A549 (cell line): ENCODE data around the gene DAGLB. TPM values are rescaled to one million over a fixed set of nuclear protein-coding genes. Genes with fewer than 3 reads are reported as not detected.

ENCODE experiments used
- ATAC-seq, 2 experiments: fragments of 200-7000 bp in 1 of 2; fragments of >200 bp in 1 of 2; cut with Nextera tagmentation in 1 of 2; cut with Tn5 transposase in 1 of 2; 3 replicates each; pipeline versions ENCODE4 v1.8.0 to v1.9.1; 2018 to 2020; ENCODE audit warnings: mild to moderate bottlenecking in 1 of 2, moderate library complexity in 1 of 2
- CTCF ChIA-PET: fragments of 300-600 bp; sonication (Branson Sonifier 250); formaldehyde crosslinking; extraction: SDS; loops from one replicate; lab custom pipeline; 2021; ENCODE audit warnings: antibody characterized with exemption, inconsistent platforms; lab: Yijun Ruan, JAX
- POLR2A ChIA-PET: fragments of 350-600 bp; formaldehyde crosslinking; extraction: SDS; loops from one replicate; lab custom pipeline; 2021; ENCODE audit warnings: antibody characterized with exemption, inconsistent platforms; lab: Yijun Ruan, JAX
- DNase-seq, 2 experiments: peaks; one replicate each; pipeline versions ENCODE4 v3.0.0 to v3.0.0-alpha.2; 2011 to 2016; ENCODE audit warnings: low read depth in 1 of 2, low spot score in 1 of 2
- FAIRE-seq: peaks from 2 replicates; lab custom pipeline; 2011; peaks lifted over from hg19 to GRCh38; lab: Jason Lieb, UNC
- H3K27ac ChIP-seq, 2 experiments: fragments of >200 bp; sonication (Bioruptor Twin); formaldehyde crosslinking; 3 replicates each; pipeline ENCODE4 v1.5.1; 2016 to 2017
- H3K4me1 ChIP-seq: fragments of >200 bp; sonication (Bioruptor Twin); formaldehyde crosslinking; 3 replicates; pipeline ENCODE4 v1.6.1; 2016
- H3K4me2 ChIP-seq: fragments of >200 bp; sonication (Bioruptor Twin); formaldehyde crosslinking; 3 replicates; pipeline ENCODE4 v1.6.1; 2016
- H3K4me3 ChIP-seq: fragments of >200 bp; sonication (Bioruptor Twin); formaldehyde crosslinking; 3 replicates; pipeline ENCODE4 v1.5.1; 2016
- H3K9me3 ChIP-seq: fragments of >200 bp; sonication (Bioruptor Twin); formaldehyde crosslinking; 3 replicates; pipeline ENCODE4 v1.6.1; 2016
- EHF ChIP-seq: fragments of 250-450 bp; sonication (Bioruptor Pico); IDR thresholded peaks from 2 replicates; pipeline ENCODE4 v1.5.0; 2020; ENCODE audit warnings: mild to moderate bottlenecking
- EHMT2 ChIP-seq: fragments of 200-600 bp; sonication (generic); IDR thresholded peaks from 2 replicates; pipeline ENCODE4 v1.6.1; 2016; ENCODE audit warnings: antibody characterized with exemption, low read depth, mild to moderate bottlenecking, moderate library complexity
- FOSB ChIP-seq: fragments of 250-450 bp; sonication (Bioruptor Pico); IDR thresholded peaks from 2 replicates; pipeline ENCODE4 v1.5.0; 2020; ENCODE audit warnings: mild to moderate bottlenecking, moderate library complexity
- FOSL2 ChIP-seq, 2 experiments: fragments of 450-650 bp in 1 of 2; fragments of >200 bp in 1 of 2; sonication (Bioruptor Twin) in 1 of 2; formaldehyde crosslinking; IDR thresholded peaks; 2 replicates each; pipeline versions ENCODE4 v1.5.0 to v1.6.1; 2016 to 2020; ENCODE audit warnings: mild to moderate bottlenecking in 1 of 2, moderate library complexity in 1 of 2
- HOXA7 ChIP-seq: fragments of 250-450 bp; sonication (Bioruptor Pico); IDR thresholded peaks from 2 replicates; pipeline ENCODE4 v1.5.0; 2020; ENCODE audit warnings: mild to moderate bottlenecking, moderate library complexity
- JUN ChIP-seq, 2 experiments: fragments of >200 bp; sonication (Bioruptor Twin); formaldehyde crosslinking; IDR thresholded peaks; 2 replicates in 1 of 2; 3 replicates in 1 of 2; pipeline ENCODE4 v1.6.1; 2016 to 2017
- JUNB ChIP-seq: fragments of >200 bp; sonication (Bioruptor Twin); formaldehyde crosslinking; IDR thresholded peaks from 2 replicates; pipeline ENCODE4 v1.6.1; 2016
- KDM1A ChIP-seq: fragments of 200-600 bp; sonication (generic); IDR thresholded peaks from 2 replicates; pipeline ENCODE4 v1.6.1; 2016; ENCODE audit warnings: low read depth, mild to moderate bottlenecking
- KDM5A ChIP-seq: fragments of 200-600 bp; sonication (generic); IDR thresholded peaks from 2 replicates; pipeline ENCODE4 v1.6.1; 2016; ENCODE audit warnings: antibody characterized with exemption, mild to moderate bottlenecking
- MAFK ChIP-seq: fragments of 450-650 bp; IDR thresholded peaks from 2 replicates; pipeline ENCODE4 v1.6.1; 2014; ENCODE audit not compliant: partially characterized antibody
- MAZ ChIP-seq: fragments of 150-350 bp; IDR thresholded peaks from 2 replicates; pipeline ENCODE4 v1.6.1; 2014; ENCODE audit warnings: antibody characterized with exemption, low read depth, low read length, borderline replicate concordance
- NFE2L2 ChIP-seq: fragments of 150-350 bp; conservative IDR thresholded peaks from 2 replicates; pipeline ENCODE4 v1.6.1; 2014; ENCODE audit warnings: low read length
- NPAS2 ChIP-seq: fragments of 250-450 bp; sonication (Bioruptor Pico); IDR thresholded peaks from 2 replicates; pipeline ENCODE4 v1.8.0; 2022; ENCODE audit warnings: mild to moderate bottlenecking, moderate library complexity, borderline replicate concordance
- NR3C1 ChIP-seq: fragments of >200 bp; sonication (Bioruptor Twin); formaldehyde crosslinking; IDR thresholded peaks from 3 replicates; pipeline ENCODE4 v1.6.1; 2017
- POLR2A ChIP-seq: IDR thresholded peaks from 2 replicates; pipeline ENCODE4 v1.6.1; 2012; ENCODE audit warnings: mild to moderate bottlenecking, low read length
- POLR2AphosphoS2 ChIP-seq: conservative IDR thresholded peaks from 2 replicates; pipeline ENCODE4 v1.6.1; 2012; ENCODE audit warnings: low read length, improper control_type of control experiment, inconsistent platforms
- RAD21 ChIP-seq, 2 experiments: fragments of >200 bp in 1 of 2; sonication (Bioruptor Twin) in 1 of 2; formaldehyde crosslinking in 1 of 2; IDR thresholded peaks in 1 of 2; conservative IDR thresholded peaks in 1 of 2; 2 replicates in 1 of 2; 3 replicates in 1 of 2; pipeline ENCODE4 v1.6.1; 2012 to 2018; ENCODE audit warnings: inconsistent platforms in 1 of 2
- RCOR1 ChIP-seq: fragments of 150-350 bp; IDR thresholded peaks from 2 replicates; pipeline ENCODE4 v1.6.1; 2014; ENCODE audit warnings: antibody characterized with exemption, low read length, low read depth
- SREBF2 ChIP-seq: fragments of 450-650 bp; IDR thresholded peaks from 2 replicates; pipeline ENCODE4 v1.6.1; 2014; ENCODE audit warnings: mild to moderate bottlenecking, moderate library complexity
- TP53 ChIP-seq: fragments of 250-450 bp; sonication (Bioruptor Pico); IDR thresholded peaks from 2 replicates; pipeline ENCODE4 v1.5.0; 2021; ENCODE audit warnings: mild to moderate bottlenecking, moderate library complexity
- ZC3H11A ChIP-seq: fragments of 450-650 bp; IDR thresholded peaks from 2 replicates; pipeline ENCODE4 v1.6.1; 2014; ENCODE audit warnings: antibody characterized with exemption, mild to moderate bottlenecking
- ZFP36 ChIP-seq: fragments of 450-650 bp; IDR thresholded peaks from 2 replicates; pipeline ENCODE4 v1.6.1; 2014; ENCODE audit warnings: borderline replicate concordance; ENCODE audit not compliant: partially characterized antibody
- WGBS: methylation state at CpG from one replicate; pipeline ENCODE4 v1.1.6; 2017; ENCODE audit errors: missing lambda C conversion rate; 5-methylcytosine and 5-hydroxymethylcytosine counted together
- polyA plus RNA-seq, 4 experiments: library from polyadenylated mRNA; depleted of rRNA in 3 of 4; stranded (reverse); fragments of >200 nt; fragmentation: RNase III in 1 of 4; extraction: RNeasy Plus Mini Kit Qiagen cat#74134 plus additional on column Dnase treatment in 1 of 4; gene quantifications; 2 replicates in 3 of 4; 3 replicates in 1 of 4; pipeline ENCODE4 v1.2.3, GENCODE V29; 2011 to 2017
- TF ChIP-seq, protein P1 (sequence below): fragments of >200 bp; sonication (Bioruptor Twin); formaldehyde crosslinking; IDR thresholded peaks from 3 replicates; pipeline ENCODE4 v1.6.1; 2016
- TF ChIP-seq, protein P2 (sequence below): fragments of 200-600 bp; sonication (generic); IDR thresholded peaks from 2 replicates; pipeline ENCODE4 v1.6.1; 2016; ENCODE audit warnings: antibody characterized with exemption, mild to moderate bottlenecking, moderate library complexity
- TF ChIP-seq, protein P3 (sequence below): fragments of 450-650 bp; IDR thresholded peaks from 2 replicates; pipeline ENCODE4 v1.6.1; 2014; ENCODE audit warnings: antibody characterized with exemption
- TF ChIP-seq, protein P4 (sequence below): fragments of 250-450 bp; sonication (Bioruptor Pico); IDR thresholded peaks from 2 replicates; pipeline ENCODE4 v1.5.0; 2021; ENCODE audit warnings: mild to moderate bottlenecking, moderate library complexity, borderline replicate concordance

Gene DAGLB
- polyA plus RNA-seq, 2 of the 4 experiments (the other 2 are of a cell fraction): 14.5 to 19.7 TPM

DNA sequence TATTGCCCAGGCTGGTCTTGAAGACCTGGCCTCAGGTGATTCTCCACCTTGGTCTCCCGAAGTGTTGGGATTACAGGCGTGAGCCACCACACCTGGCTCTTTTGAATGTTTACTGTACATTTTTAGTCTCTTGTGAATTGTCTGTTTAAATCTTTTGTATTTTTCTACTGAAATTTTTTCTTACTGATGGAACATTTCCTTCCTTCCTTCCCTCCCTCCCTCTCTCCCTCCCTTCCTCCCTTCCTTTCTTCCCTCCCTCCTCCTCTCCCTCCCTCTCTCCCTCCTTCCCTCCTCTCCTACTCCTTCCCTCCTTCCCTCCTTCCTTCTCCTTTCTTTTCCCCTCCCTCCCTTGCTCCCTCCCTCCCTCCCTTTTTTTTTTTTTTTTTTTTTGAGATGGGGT lies 58.0 kb downstream of the DAGLB start (continued):
- TF ChIP-seq JUNB (no peak), MAZ (no peak), JUN (IDR thresholded peaks at IDR 0.05) (no peak), KDM1A (no peak), FOSB (no peak), NFE2L2 (no peak)
- TF ChIP-seq, all 56 proteins: peak for 0

DNA sequence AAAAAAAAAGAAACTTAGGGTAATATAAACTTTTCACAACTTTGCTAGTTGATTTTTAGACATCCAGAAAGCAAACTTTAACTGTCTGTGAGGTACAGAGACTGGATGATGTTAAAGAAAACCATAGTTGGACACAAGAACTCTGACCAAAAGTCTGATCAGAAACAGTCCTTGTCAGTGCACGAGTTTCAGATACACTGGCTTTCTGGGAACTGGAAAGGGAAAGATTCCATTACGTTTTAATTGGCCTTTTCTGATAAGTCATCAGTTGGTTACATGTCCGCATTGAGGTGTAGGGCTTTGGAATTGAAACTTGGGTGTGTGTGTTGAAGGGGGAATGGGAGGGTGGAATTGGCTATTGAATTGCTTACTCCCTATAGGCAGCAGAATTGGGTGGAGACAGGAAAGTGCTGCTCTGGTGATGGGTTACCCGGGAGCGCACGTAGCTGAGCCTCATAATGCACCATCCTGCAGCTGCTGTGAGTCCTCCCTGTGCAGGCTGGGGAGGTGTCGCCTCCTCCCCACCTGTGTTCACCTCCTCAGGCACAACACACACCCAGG lies 59.9 kb downstream of the DAGLB start:
- no peaks in the 10 kb centered on the region for H3K9me3 ChIP-seq
- ATAC-seq: no peak
- TF ChIP-seq RAD21 (conservative IDR thresholded peaks at IDR 0.05 in 1 of 2, IDR thresholded peaks at IDR 0.05 in 1 of 2) (no peak), ZC3H11A (no peak), ZFP36 (no peak), JUNB (no peak), FOSL2 (IDR thresholded peaks at IDR 0.05) (no peak), FOSL2 (CRISPR knock-in tag; IDR thresholded peaks at IDR 0.05) (no peak), HOXA7 (CRISPR knock-in tag) (no peak), EHF (CRISPR knock-in tag) (no peak), POLR2A (no peak), POLR2AphosphoS2 (no peak), EHMT2 (no peak), SREBF2 (no peak), NFE2L2 (no peak)
- TF ChIP-seq, protein P1, sequence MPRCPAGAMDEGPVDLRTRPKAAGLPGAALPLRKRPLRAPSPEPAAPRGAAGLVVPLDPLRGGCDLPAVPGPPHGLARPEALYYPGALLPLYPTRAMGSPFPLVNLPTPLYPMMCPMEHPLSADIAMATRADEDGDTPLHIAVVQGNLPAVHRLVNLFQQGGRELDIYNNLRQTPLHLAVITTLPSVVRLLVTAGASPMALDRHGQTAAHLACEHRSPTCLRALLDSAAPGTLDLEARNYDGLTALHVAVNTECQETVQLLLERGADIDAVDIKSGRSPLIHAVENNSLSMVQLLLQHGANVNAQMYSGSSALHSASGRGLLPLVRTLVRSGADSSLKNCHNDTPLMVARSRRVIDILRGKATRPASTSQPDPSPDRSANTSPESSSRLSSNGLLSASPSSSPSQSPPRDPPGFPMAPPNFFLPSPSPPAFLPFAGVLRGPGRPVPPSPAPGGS: no peak
- TF ChIP-seq, protein P2, sequence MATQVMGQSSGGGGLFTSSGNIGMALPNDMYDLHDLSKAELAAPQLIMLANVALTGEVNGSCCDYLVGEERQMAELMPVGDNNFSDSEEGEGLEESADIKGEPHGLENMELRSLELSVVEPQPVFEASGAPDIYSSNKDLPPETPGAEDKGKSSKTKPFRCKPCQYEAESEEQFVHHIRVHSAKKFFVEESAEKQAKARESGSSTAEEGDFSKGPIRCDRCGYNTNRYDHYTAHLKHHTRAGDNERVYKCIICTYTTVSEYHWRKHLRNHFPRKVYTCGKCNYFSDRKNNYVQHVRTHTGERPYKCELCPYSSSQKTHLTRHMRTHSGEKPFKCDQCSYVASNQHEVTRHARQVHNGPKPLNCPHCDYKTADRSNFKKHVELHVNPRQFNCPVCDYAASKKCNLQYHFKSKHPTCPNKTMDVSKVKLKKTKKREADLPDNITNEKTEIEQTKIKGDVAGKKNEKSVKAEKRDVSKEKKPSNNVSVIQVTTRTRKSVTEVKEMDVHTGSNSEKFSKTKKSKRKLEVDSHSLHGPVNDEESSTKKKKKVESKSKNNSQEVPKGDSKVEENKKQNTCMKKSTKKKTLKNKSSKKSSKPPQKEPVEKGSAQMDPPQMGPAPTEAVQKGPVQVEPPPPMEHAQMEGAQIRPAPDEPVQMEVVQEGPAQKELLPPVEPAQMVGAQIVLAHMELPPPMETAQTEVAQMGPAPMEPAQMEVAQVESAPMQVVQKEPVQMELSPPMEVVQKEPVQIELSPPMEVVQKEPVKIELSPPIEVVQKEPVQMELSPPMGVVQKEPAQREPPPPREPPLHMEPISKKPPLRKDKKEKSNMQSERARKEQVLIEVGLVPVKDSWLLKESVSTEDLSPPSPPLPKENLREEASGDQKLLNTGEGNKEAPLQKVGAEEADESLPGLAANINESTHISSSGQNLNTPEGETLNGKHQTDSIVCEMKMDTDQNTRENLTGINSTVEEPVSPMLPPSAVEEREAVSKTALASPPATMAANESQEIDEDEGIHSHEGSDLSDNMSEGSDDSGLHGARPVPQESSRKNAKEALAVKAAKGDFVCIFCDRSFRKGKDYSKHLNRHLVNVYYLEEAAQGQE: no peak
- ChIA-PET CTCF (interaction anchor here (0.6 to 1.5 kb wide), 2 partner anchors 38 to 47 kb away, joined by 3 read pairs; no protein-coding TSS in a partner anchor), POLR2A (no interaction called here)
- peaks cover 73% of the 10 kb centered on the region for H3K4me1 ChIP-seq
- H3K4me2 ChIP-seq: no peak overlapping the region
- H3K27ac ChIP-seq: peak overlapping the region in 1 of 2 experiments; percentile 44; a peak in 2 of 6 replicates
- no peak for DNase-seq
- no peak for FAIRE-seq
- H3K4me3 ChIP-seq: no peak overlapping the region
- WGBS: 91% methylated on average over 7 of the region's 7 CpGs

DNA sequence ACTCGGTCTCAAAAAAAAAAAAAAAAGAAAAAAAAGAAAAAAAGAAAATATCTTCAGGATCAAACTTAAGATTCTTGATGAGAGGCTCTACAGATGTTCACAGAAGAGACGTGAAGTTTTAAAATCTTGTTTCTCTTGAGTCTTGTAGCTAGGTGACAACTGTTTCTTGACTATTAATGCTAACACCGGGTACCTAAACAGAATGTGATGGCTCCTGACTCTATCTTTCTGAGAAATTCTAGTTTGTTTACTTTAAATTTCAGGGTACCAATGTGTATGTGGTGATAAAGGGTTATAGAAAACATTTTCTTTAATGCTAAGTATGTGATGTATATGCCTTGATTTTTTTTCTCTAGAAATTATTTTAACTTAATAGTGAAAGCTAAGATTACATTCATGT lies 61.0 kb downstream of the DAGLB start:
- CTCF ChIA-PET: interaction anchor here (1.4 to 1.8 kb wide), 3 partner anchors 23 to 62 kb away, joined by 3 to 7 read pairs (median 3); no protein-coding TSS in a partner anchor
- Histone ChIP-seq H3K4me2 (peak overlapping the region; percentile 73; the same call in 2 of the 3 replicates), H3K27ac (peak overlapping the region; percentile 73 to 80; a peak in 5 of 6 replicates), H3K4me1 (peaks cover 73% of the 10 kb centered on the region), H3K4me3 (no peak overlapping the region), H3K9me3 (no peaks in the 10 kb centered on the region)
- ATAC-seq: no peak
- 92% methylated on average over 3 of the region's 3 CpGs for WGBS
- no peak for DNase-seq
- FAIRE-seq: no peak
- POLR2A ChIA-PET: interaction anchor here (0.6 kb wide), 1 partner anchor 18 kb away, joined by 3 read pairs; no protein-coding TSS in a partner anchor
- TF ChIP-seq NR3C1 (no peak), TP53 (CRISPR knock-in tag) (no peak), RCOR1 (no peak), MAFK (no peak), NPAS2 (CRISPR knock-in tag) (no peak), HOXA7 (CRISPR knock-in tag) (no peak), KDM5A (no peak), FOSB (no peak)
- TF ChIP-seq, protein P3, sequence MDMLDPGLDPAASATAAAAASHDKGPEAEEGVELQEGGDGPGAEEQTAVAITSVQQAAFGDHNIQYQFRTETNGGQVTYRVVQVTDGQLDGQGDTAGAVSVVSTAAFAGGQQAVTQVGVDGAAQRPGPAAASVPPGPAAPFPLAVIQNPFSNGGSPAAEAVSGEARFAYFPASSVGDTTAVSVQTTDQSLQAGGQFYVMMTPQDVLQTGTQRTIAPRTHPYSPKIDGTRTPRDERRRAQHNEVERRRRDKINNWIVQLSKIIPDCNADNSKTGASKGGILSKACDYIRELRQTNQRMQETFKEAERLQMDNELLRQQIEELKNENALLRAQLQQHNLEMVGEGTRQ: no peak
- TF ChIP-seq, protein P4, sequence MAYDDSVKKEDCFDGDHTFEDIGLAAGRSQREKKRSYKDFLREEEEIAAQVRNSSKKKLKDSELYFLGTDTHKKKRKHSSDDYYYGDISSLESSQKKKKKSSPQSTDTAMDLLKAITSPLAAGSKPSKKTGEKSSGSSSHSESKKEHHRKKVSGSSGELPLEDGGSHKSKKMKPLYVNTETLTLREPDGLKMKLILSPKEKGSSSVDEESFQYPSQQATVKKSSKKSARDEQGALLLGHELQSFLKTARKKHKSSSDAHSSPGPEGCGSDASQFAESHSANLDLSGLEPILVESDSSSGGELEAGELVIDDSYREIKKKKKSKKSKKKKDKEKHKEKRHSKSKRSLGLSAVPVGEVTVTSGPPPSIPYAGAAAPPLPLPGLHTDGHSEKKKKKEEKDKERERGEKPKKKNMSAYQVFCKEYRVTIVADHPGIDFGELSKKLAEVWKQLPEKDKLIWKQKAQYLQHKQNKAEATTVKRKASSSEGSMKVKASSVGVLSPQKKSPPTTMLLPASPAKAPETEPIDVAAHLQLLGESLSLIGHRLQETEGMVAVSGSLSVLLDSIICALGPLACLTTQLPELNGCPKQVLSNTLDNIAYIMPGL: no peak
- TF ChIP-seq, protein P1: no peak
